CD4-positive, CD25-positive, alpha-beta regulatory T cell (primary cell): ENCODE results near the gene OR1D5. TPM values are rescaled to one million over a fixed set of nuclear protein-coding genes. Genes with fewer than 3 reads are reported as not detected.

ENCODE experiments used
- ATAC-seq, 2 donors: fragments of 150-1000 bp; cut with Tn5 transposase; one replicate each; pipeline ENCODE4 v1.10.0; 2021; ENCODE audit warnings: low read depth in 2 of 2, moderate number of reproducible peaks in 2 of 2, moderate library complexity in 1 of 2
- DNase-seq, 3 donors: peaks; one replicate each; pipeline versions ENCODE4 v3.0.0 to v3.0.0-alpha.2; 2012 to 2022; ENCODE audit warnings: mixed read lengths in 1 of 3
- H3K27ac ChIP-seq: one replicate; pipeline ENCODE4 v1.7.0; 2013; ENCODE audit warnings: mild to moderate bottlenecking, low read length; ENCODE audit not compliant: insufficient read depth, poor library complexity, severe bottlenecking
- H3K27me3 ChIP-seq: one replicate; pipeline ENCODE4 v1.7.0; 2013; ENCODE audit warnings: low read length; ENCODE audit not compliant: control insufficient read depth, insufficient read depth
- H3K36me3 ChIP-seq: one replicate; pipeline ENCODE4 v1.7.0; 2013; ENCODE audit warnings: mild to moderate bottlenecking, low read length, moderate library complexity; ENCODE audit not compliant: control insufficient read depth, insufficient read depth
- H3K4me1 ChIP-seq: 2 replicates; pipeline ENCODE4 v1.7.0; 2013; ENCODE audit warnings: mild to moderate bottlenecking, low read length; ENCODE audit not compliant: insufficient read depth, control insufficient read depth, poor library complexity, severe bottlenecking
- H3K4me3 ChIP-seq: one replicate; pipeline ENCODE4 v1.7.0; 2013; ENCODE audit warnings: low read depth, mild to moderate bottlenecking, low read length, moderate library complexity
- H3K9me3 ChIP-seq, 2 experiments: 1 replicate in 1 of 2; 2 replicates in 1 of 2; pipeline ENCODE4 v1.7.0; 2013; ENCODE audit warnings: low read length in 2 of 2, mild to moderate bottlenecking in 1 of 2, moderate library complexity in 1 of 2; ENCODE audit not compliant: control insufficient read depth in 2 of 2
- H3K27ac Mint-ChIP-seq, 3 donors: one replicate each; pipeline ENCODE4 v1.8.0; 2020 to 2022; ENCODE audit warnings: mild to moderate bottlenecking in 3 of 3, mixed read lengths in 3 of 3, moderate library complexity in 2 of 3
- H3K27me3 Mint-ChIP-seq: one replicate; pipeline ENCODE4 v1.8.0; 2022; ENCODE audit warnings: mild to moderate bottlenecking, mixed read lengths
- H3K36me3 Mint-ChIP-seq: one replicate; pipeline ENCODE4 v1.8.0; 2020; ENCODE audit warnings: mixed read lengths
- H3K4me1 Mint-ChIP-seq, 4 donors: one replicate each; pipeline ENCODE4 v1.8.0; 2020 to 2022; ENCODE audit warnings: mixed read lengths in 4 of 4, mild to moderate bottlenecking in 1 of 4
- H3K4me3 Mint-ChIP-seq, 4 donors: one replicate each; pipeline ENCODE4 v1.8.0; 2020 to 2022; ENCODE audit warnings: mild to moderate bottlenecking in 4 of 4, mixed read lengths in 4 of 4, moderate library complexity in 3 of 4
- H3K9me3 Mint-ChIP-seq, 7 donors: one replicate each; pipeline ENCODE4 v1.8.0; 2020 to 2022; ENCODE audit warnings: mixed read lengths in 7 of 7, mild to moderate bottlenecking in 3 of 7, moderate library complexity in 2 of 7
- polyA plus RNA-seq, 4 donors: library from polyadenylated mRNA; unstranded; fragments of 300-500 nt; fragmentation: Illumina TruSeq; gene quantifications; one replicate each; pipeline ENCODE4 v1.2.3, GENCODE V29; 2021
- total RNA-seq: library from RNA; stranded (reverse); gene quantifications from one replicate; pipeline ENCODE4 v1.2.3, GENCODE V29; 2022

OR1D5 gene
- total and polyA plus RNA-seq, 5 donors from 2014 or later, result not detected

- Histone ChIP-seq H3K4me1 (no peaks in the 10 kb centered on the region), H3K27me3 (no peaks in the 10 kb centered on the region), H3K4me3 (no peak overlapping the region), H3K36me3 (no peaks in the 10 kb centered on the region), H3K9me3 (no peaks in the 10 kb centered on the region), H3K27ac (no peak overlapping the region)
- Mint-ChIP-seq H3K9me3 (peaks cover 0 to 4% (median 0%) of the 10 kb centered on the region in 7 donors), H3K36me3 (no peaks in the 10 kb centered on the region), H3K27ac (peak overlapping the region in 1 of 3 donors; percentile 5), H3K4me1 (peaks cover 0 to 13% (median 11%) of the 10 kb centered on the region in 4 donors), H3K4me3 (no peak overlapping the region), H3K27me3 (peaks cover 5% of the 10 kb centered on the region)
- ATAC-seq (no peak), DNase-seq (no peak)
These were observed 26.6 kb downstream of the OR1D5 start for GRCh38 chr17:3036800-3037199.

- H3K27ac ChIP-seq, result no peak overlapping the region
- no peak for ATAC-seq
- H3K36me3 ChIP-seq, result peaks cover 2% of the 10 kb centered on the region
- no peak overlapping the region for H3K4me3 Mint-ChIP-seq
- peaks cover 5% of the 10 kb centered on the region for H3K27me3 Mint-ChIP-seq
- peaks cover 0 to 4% (median 0%) of the 10 kb centered on the region in 7 donors for H3K9me3 Mint-ChIP-seq
- H3K36me3 Mint-ChIP-seq, result no peaks in the 10 kb centered on the region
- H3K27me3 ChIP-seq, result no peaks in the 10 kb centered on the region
- no peak for DNase-seq
- no peak overlapping the region for H3K27ac Mint-ChIP-seq
- no peaks in the 10 kb centered on the region for H3K4me1 ChIP-seq
- no peaks in the 10 kb centered on the region for H3K9me3 ChIP-seq
- H3K4me1 Mint-ChIP-seq, result peaks cover 0 to 13% (median 11%) of the 10 kb centered on the region in 4 donors
- H3K4me3 ChIP-seq, result no peak overlapping the region
These were observed 27.5 kb downstream of the OR1D5 start for GRCh38 chr17:3035968-3036280.

DNA sequence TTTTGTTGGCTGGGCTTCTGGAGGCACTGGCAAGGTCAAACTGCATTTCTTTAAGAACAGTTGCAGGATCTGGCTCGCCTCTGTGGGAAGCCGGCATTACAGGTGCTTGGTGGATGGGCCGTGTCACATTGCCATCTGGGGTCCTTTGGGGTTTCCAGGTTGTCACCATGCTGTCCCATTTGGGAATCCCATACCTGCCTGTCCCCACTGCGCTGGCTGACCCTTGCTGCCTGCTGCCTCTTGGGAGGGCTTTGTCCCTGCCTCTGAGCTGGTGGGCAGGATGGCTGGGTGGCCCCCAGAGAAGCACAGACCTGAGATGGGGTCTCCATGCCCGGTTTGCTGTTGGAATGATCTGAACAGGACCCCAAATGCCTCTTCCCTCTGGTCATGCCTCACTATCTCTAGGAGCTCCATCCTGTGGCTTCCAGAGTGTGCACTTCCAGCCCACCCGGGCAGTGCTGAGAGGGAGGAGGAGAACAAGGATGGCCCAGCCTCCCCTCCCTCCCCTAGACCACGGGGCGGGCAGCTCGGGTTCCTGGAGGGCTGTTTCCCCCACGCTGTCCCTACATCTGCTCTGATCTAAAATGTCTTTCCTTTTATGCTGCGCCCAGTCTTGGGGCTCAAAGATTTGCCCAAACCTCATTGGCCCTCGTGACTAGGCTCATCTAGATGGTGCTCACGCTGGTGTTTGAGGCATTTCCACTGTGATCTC, 28.0 kb downstream of the OR1D5 start:
- Mint-ChIP-seq H3K27ac (no peak overlapping the region), H3K27me3 (peaks cover 5% of the 10 kb centered on the region), H3K4me3 (no peak overlapping the region), H3K9me3 (peaks cover 0 to 4% (median 0%) of the 10 kb centered on the region in 7 donors), H3K4me1 (peaks cover 0 to 13% (median 11%) of the 10 kb centered on the region in 4 donors), H3K36me3 (no peaks in the 10 kb centered on the region)
- Histone ChIP-seq H3K36me3 (peaks cover 6% of the 10 kb centered on the region), H3K4me3 (no peak overlapping the region), H3K27ac (no peak overlapping the region), H3K4me1 (no peaks in the 10 kb centered on the region), H3K27me3 (no peaks in the 10 kb centered on the region), H3K9me3 (no peaks in the 10 kb centered on the region)
- DNase-seq (no peak), ATAC-seq (no peak)

- Histone ChIP-seq H3K4me1 (no peaks in the 10 kb centered on the region), H3K36me3 (peaks cover 8% of the 10 kb centered on the region), H3K9me3 (no peaks in the 10 kb centered on the region), H3K4me3 (no peak overlapping the region), H3K27me3 (no peaks in the 10 kb centered on the region), H3K27ac (no peak overlapping the region)
- H3K36me3 Mint-ChIP-seq, result peaks cover 1% of the 10 kb centered on the region
- H3K27ac Mint-ChIP-seq, result no peak overlapping the region
- ATAC-seq (no peak), DNase-seq (no peak)
- H3K4me3 Mint-ChIP-seq, result no peak overlapping the region
- peaks cover 0 to 2% (median 0%) of the 10 kb centered on the region in 7 donors for H3K9me3 Mint-ChIP-seq
- peaks cover 0 to 7% (median 6%) of the 10 kb centered on the region in 4 donors for H3K4me1 Mint-ChIP-seq
- no peaks in the 10 kb centered on the region for H3K27me3 Mint-ChIP-seq
These were observed 28.9 kb downstream of the OR1D5 start for GRCh38 chr17:3034578-3034920.

DNA sequence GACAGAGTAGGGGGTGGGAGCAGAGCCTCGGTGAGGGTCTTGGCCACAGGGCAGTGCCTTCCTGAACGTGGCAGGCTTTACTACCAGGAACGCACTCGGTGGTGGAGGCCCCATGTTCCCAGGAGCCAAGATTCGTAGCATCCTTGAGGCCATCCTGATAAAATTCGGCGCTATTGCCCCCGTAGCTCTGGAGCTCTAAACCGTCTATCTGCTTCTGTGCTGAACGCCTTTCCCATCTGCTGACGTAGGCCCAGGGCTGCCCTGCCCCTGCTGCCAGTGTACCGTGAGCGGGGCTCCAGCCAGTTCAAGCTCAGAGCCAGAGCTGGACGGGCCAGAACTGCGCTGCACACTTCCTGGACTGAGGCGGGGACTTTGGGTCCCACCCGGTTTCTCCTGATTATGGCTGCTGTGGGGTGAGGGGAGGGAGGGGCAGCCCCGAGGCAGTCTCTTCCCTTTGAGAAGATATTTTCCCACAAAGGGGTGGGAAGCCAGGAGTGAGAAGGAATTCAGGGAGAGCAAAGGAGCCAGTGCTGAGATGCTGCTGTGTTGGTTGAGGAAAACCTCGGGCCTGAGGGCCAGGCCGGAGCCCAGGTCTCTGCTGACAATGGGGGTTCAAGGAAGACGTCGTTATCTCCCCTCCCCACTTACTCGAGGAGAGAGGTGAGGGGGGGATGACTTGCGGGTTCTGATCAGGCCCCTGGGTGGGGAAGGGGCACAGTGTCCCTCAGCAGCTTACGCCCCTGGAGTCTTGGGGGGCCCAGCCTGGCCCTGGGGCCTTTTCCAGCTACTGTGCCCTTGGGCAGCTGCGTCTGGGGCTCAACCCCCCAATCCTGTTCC, 29.4 kb downstream of the OR1D5 start:
- Histone ChIP-seq H3K9me3 (no peaks in the 10 kb centered on the region), H3K27ac (no peak overlapping the region), H3K4me3 (no peak overlapping the region), H3K36me3 (peaks cover 14% of the 10 kb centered on the region), H3K27me3 (no peaks in the 10 kb centered on the region), H3K4me1 (no peaks in the 10 kb centered on the region)
- peaks cover 7% of the 10 kb centered on the region for H3K36me3 Mint-ChIP-seq
- no peak overlapping the region for H3K27ac Mint-ChIP-seq
- H3K4me3 Mint-ChIP-seq, result no peak overlapping the region
- H3K4me1 Mint-ChIP-seq, result peaks cover 0 to 2% (median 2%) of the 10 kb centered on the region in 4 donors
- ATAC-seq (no peak), DNase-seq (no peak)
- peaks cover 0 to 2% (median 0%) of the 10 kb centered on the region in 7 donors for H3K9me3 Mint-ChIP-seq
- H3K27me3 Mint-ChIP-seq, result no peaks in the 10 kb centered on the region

- Mint-ChIP-seq H3K9me3 (peaks cover 0 to 2% (median 0%) of the 10 kb centered on the region in 7 donors), H3K27ac (no peak overlapping the region), H3K4me1 (no peaks in the 10 kb centered on the region), H3K36me3 (peaks cover 11% of the 10 kb centered on the region), H3K4me3 (no peak overlapping the region), H3K27me3 (no peaks in the 10 kb centered on the region)
- ATAC-seq, result no peak
- no peaks in the 10 kb centered on the region for H3K9me3 ChIP-seq
- no peak overlapping the region for H3K4me3 ChIP-seq
- peaks cover 18% of the 10 kb centered on the region for H3K36me3 ChIP-seq
- no peak for DNase-seq
- H3K27ac ChIP-seq, result no peak overlapping the region
- H3K27me3 ChIP-seq, result no peaks in the 10 kb centered on the region
- no peaks in the 10 kb centered on the region for H3K4me1 ChIP-seq
These were observed 30.2 kb downstream of the OR1D5 start for GRCh38 chr17:3033248-3033640.

- Histone ChIP-seq H3K27ac (no peak overlapping the region), H3K27me3 (no peaks in the 10 kb centered on the region), H3K4me1 (no peaks in the 10 kb centered on the region), H3K36me3 (peaks cover 18% of the 10 kb centered on the region), H3K9me3 (no peaks in the 10 kb centered on the region), H3K4me3 (no peak overlapping the region)
- Mint-ChIP-seq H3K27me3 (no peaks in the 10 kb centered on the region), H3K27ac (no peak overlapping the region), H3K4me1 (no peaks in the 10 kb centered on the region), H3K36me3 (peaks cover 17% of the 10 kb centered on the region), H3K4me3 (no peak overlapping the region), H3K9me3 (peaks cover 0 to 2% (median 0%) of the 10 kb centered on the region in 7 donors)
- ATAC-seq (no peak), DNase-seq (no peak)
These were observed 30.9 kb downstream of the OR1D5 start for GRCh38 chr17:3032258-3033247.
